ENCODE measurements around the gene NUBPL. TPM values are rescaled to one million over a fixed set of nuclear protein-coding genes. Genes with fewer than 3 reads are reported as not detected.

NUBPL gene
- total RNA-seq, 1 donor from 2014 or later = 19.5 TPM

DNA sequence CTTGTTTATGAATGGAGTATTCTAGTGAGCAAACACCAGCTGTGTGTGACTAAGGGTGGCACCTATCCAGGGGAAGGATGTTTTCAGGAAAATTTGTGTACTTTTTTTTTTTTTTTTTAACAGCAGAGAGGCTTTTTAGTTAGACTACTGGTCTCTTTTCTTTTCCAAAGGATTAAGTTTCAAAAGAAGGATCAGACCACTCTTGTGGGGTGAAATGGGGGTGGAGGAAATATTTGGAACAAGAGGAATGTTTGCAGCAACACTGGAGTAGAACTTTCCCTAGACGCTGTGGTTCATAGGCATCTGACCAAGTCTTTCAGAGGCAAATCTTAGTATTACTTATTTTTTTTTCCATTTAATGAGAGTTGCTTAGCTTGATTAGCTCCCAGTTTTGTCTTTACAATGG lies 21.1 kb downstream of the NUBPL start:
- Mint-ChIP-seq H3K36me3 (ENCODE audit: insufficient read depth) (peaks cover 1% of the 10 kb centered on the region), H3K27ac (no peak overlapping the region), H3K4me1 (ENCODE audit: low read depth) (no peaks in the 10 kb centered on the region), H3K9me3 (ENCODE audit: low read depth) (no peaks in the 10 kb centered on the region), H3K4me3 (ENCODE audit: low read depth) (no peak overlapping the region), H3K27me3 (no peaks in the 10 kb centered on the region)
- TF ChIP-seq, protein P1, sequence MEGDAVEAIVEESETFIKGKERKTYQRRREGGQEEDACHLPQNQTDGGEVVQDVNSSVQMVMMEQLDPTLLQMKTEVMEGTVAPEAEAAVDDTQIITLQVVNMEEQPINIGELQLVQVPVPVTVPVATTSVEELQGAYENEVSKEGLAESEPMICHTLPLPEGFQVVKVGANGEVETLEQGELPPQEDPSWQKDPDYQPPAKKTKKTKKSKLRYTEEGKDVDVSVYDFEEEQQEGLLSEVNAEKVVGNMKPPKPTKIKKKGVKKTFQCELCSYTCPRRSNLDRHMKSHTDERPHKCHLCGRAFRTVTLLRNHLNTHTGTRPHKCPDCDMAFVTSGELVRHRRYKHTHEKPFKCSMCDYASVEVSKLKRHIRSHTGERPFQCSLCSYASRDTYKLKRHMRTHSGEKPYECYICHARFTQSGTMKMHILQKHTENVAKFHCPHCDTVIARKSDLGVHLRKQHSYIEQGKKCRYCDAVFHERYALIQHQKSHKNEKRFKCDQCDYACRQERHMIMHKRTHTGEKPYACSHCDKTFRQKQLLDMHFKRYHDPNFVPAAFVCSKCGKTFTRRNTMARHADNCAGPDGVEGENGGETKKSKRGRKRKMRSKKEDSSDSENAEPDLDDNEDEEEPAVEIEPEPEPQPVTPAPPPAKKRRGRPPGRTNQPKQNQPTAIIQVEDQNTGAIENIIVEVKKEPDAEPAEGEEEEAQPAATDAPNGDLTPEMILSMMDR (IDR thresholded peaks at IDR 0.05; ENCODE audit: unreplicated experiment) = no peak
- no peak for DNase-seq (ENCODE audit: low spot score, unreplicated experiment)

DNA sequence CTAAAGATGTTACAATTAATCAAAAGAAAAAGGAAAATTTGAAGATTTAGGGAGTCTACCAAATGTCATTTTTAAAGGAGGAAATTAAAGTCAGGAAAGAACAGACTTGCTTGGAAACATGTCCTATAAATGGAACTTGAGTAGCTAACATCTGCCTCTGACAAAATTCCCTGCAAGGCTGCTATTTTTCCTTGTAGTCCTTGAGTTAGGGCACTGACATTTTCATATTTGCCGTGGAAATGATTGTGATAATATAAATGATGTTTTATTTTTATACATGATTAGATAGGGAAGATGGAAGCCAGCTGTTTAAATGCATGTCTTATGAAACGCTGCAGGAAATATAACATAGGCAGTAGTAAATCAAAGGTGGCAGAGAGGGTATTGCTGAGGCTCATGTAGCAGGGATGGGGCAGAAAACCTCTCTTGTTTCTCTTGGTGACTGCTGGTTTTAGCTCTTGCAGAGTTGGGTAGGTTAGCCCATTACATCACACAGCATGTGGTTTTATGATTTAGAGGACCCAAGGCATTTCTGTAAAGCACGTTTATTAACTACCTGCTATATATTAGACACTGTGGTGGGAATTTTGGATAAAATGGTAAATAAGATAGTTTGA lies 21.7 kb downstream of the NUBPL start:
- no peak for DNase-seq (ENCODE audit: low spot score, unreplicated experiment)
- no peaks in the 10 kb centered on the region for H3K36me3 Mint-ChIP-seq (ENCODE audit: insufficient read depth)
- no peaks in the 10 kb centered on the region for H3K27me3 Mint-ChIP-seq
- H3K9me3 Mint-ChIP-seq (ENCODE audit: low read depth) = no peaks in the 10 kb centered on the region
- H3K4me1 Mint-ChIP-seq (ENCODE audit: low read depth) = no peaks in the 10 kb centered on the region
- TF ChIP-seq, protein P1 (IDR thresholded peaks at IDR 0.05; ENCODE audit: unreplicated experiment) = no peak
- H3K4me3 Mint-ChIP-seq (ENCODE audit: low read depth) = no peak overlapping the region
- no peak overlapping the region for H3K27ac Mint-ChIP-seq

DNA sequence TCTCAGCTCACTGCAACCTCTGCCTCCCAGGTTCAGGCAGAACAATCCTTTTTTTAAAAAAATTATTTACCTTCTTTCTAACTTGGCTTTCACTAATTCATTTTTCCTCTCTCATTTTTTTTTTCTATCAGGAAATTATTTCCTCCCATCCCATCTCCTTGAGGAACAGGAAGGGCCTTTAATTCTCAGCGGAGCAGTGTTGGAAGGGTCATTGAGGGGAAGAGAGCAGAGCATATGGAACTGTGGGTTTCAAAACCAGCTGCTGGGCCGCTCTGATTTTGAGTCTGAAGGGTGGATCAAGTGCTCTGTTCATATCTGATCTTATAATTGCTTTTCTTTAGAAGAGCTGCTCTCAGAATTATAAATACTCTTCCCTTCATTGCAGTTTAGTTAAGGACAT lies 29.0 kb downstream of the NUBPL start:
- no peak overlapping the region for H3K4me3 Mint-ChIP-seq (ENCODE audit: low read depth)
- no peak overlapping the region for H3K27ac Mint-ChIP-seq
- TF ChIP-seq, protein P1 (IDR thresholded peaks at IDR 0.05; ENCODE audit: unreplicated experiment) = no peak
- H3K4me1 Mint-ChIP-seq (ENCODE audit: low read depth) = peaks cover 9% of the 10 kb centered on the region
- no peak for DNase-seq (ENCODE audit: low spot score, unreplicated experiment)
- H3K36me3 Mint-ChIP-seq (ENCODE audit: insufficient read depth) = no peaks in the 10 kb centered on the region
- H3K9me3 Mint-ChIP-seq (ENCODE audit: low read depth) = no peaks in the 10 kb centered on the region
- H3K27me3 Mint-ChIP-seq = no peaks in the 10 kb centered on the region

DNA sequence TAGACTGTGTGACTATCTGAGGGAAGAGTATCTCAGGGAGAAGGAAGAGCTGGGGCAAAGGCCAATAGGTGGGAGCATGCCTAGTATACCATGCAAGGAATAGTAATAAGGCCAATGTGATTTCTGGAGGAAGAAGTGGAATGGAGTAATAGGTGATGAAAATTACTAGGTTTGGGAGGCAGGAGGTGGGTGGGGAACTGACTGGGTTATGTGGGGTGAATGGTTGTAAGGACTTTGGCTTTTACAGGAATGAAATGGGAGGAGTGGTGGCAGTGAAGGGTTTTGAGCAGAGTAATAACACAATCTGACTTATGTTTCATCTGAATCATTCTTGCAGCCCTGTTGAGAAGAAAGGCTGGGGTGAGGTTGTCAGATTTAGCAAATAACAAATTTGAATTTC lies 30.9 kb downstream of the NUBPL start:
- no peak overlapping the region for H3K27ac Mint-ChIP-seq
- DNase-seq (ENCODE audit: low spot score, unreplicated experiment) = no peak
- peaks cover 9% of the 10 kb centered on the region for H3K4me1 Mint-ChIP-seq (ENCODE audit: low read depth)
- no peak overlapping the region for H3K4me3 Mint-ChIP-seq (ENCODE audit: low read depth)
- H3K9me3 Mint-ChIP-seq (ENCODE audit: low read depth) = no peaks in the 10 kb centered on the region
- no peaks in the 10 kb centered on the region for H3K36me3 Mint-ChIP-seq (ENCODE audit: insufficient read depth)
- no peaks in the 10 kb centered on the region for H3K27me3 Mint-ChIP-seq
- TF ChIP-seq, protein P1 (IDR thresholded peaks at IDR 0.05; ENCODE audit: unreplicated experiment) = no peak

DNA sequence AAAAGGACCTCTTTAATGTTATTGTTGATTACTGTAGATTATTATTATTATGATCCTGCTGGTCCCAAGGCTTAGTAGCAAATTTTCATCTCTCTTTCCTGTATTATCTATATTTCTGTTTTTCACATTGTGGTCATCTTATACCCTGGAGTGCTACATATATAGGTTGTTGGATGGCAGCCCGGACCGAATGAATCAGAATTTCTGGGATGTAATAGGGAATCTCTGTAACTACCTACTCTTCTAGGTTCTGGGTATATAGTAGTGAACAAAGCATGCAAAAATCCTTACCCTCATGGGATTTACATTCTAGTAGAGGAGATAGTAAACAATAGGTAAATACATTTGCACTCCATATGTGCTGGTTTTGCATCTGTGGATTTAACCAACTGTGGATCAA lies 31.4 kb downstream of the NUBPL start:
- no peak overlapping the region for H3K27ac Mint-ChIP-seq
- TF ChIP-seq, protein P1 (IDR thresholded peaks at IDR 0.05; ENCODE audit: unreplicated experiment) = no peak
- no peak overlapping the region for H3K4me3 Mint-ChIP-seq (ENCODE audit: low read depth)
- H3K27me3 Mint-ChIP-seq = no peaks in the 10 kb centered on the region
- peaks cover 9% of the 10 kb centered on the region for H3K4me1 Mint-ChIP-seq (ENCODE audit: low read depth)
- DNase-seq (ENCODE audit: low spot score, unreplicated experiment) = no peak
- no peaks in the 10 kb centered on the region for H3K9me3 Mint-ChIP-seq (ENCODE audit: low read depth)
- no peaks in the 10 kb centered on the region for H3K36me3 Mint-ChIP-seq (ENCODE audit: insufficient read depth)

All from progenitor cell of endocrine pancreas (in vitro differentiated cells).